ENCODE measurements around the gene MYO5C. TPM values are rescaled to one million over a fixed set of nuclear protein-coding genes. Genes with fewer than 3 reads are reported as not detected.

Gene MYO5C
- total and polyA plus RNA-seq, 12 donors, result 0.81 to 10.7 (median 2.5) TPM

GRCh38 chr15:52200831-52201365, 94.7 kb downstream of the MYO5C start:
- Histone ChIP-seq H3K27me3 (no peaks in the 10 kb centered on the region), H3K36me3 (replicated peaks in 1 of 2) (no peaks in the 10 kb centered on the region), H3K27ac (no peak overlapping the region), H3K9me3 (replicated peaks in 1 of 3) (no peaks in the 10 kb centered on the region), H3K4me1 (replicated peaks in 1 of 2) (no peaks in the 10 kb centered on the region), H3K4me3 (no peak overlapping the region)
- DNase-seq, result no peak
- TF ChIP-seq CTCF (IDR thresholded peaks at IDR 0.05) (no peak), POLR2A (IDR thresholded peaks at IDR 0.05) (no peak)
- 83 to 94% (median 85%) methylated on average over 1 of the region's 1 CpG for WGBS, 4 donors
- intact Hi-C loops (cut with DNase I), result no loop called here

GRCh38 chr15:52199271-52199670, 96.3 kb downstream of the MYO5C start:
- no peak for DNase-seq
- H3K27ac ChIP-seq, result no peak overlapping the region
- H3K4me1 ChIP-seq (replicated peaks in 1 of 2), result no peaks in the 10 kb centered on the region
- no peak overlapping the region for H3K4me3 ChIP-seq
- intact Hi-C loops (cut with DNase I), result no loop called here
- no peaks in the 10 kb centered on the region for H3K27me3 ChIP-seq
- no peaks in the 10 kb centered on the region for H3K9me3 ChIP-seq (replicated peaks in 1 of 3)
- H3K36me3 ChIP-seq (replicated peaks in 1 of 2), result no peaks in the 10 kb centered on the region
- TF ChIP-seq POLR2A (IDR thresholded peaks at IDR 0.05), result no peak
- TF ChIP-seq CTCF (IDR thresholded peaks at IDR 0.05), result no peak
- WGBS, 4 donors, result 86 to 98% (median 97%) methylated on average over 2 of the region's 2 CpGs

GRCh38 chr15:52196891-52197290, 98.7 kb downstream of the MYO5C start:
- DNase-seq, result no peak
- TF ChIP-seq POLR2A (IDR thresholded peaks at IDR 0.05) (no peak), CTCF (IDR thresholded peaks at IDR 0.05) (no peak)
- Histone ChIP-seq H3K4me1 (replicated peaks in 1 of 2) (no peaks in the 10 kb centered on the region), H3K27ac (no peak overlapping the region), H3K36me3 (replicated peaks in 1 of 2) (no peaks in the 10 kb centered on the region), H3K9me3 (replicated peaks in 1 of 3) (no peaks in the 10 kb centered on the region), H3K4me3 (no peak overlapping the region), H3K27me3 (no peaks in the 10 kb centered on the region)
- intact Hi-C loops (cut with DNase I), result no loop called here
- 73 to 82% (median 77%) methylated on average over 3 of the region's 3 CpGs for WGBS, 4 donors

GRCh38 chr15:52193791-52194190, 101.8 kb downstream of the MYO5C start:
- Histone ChIP-seq H3K36me3 (replicated peaks in 1 of 2) (no peaks in the 10 kb centered on the region), H3K4me3 (no peak overlapping the region), H3K27me3 (no peaks in the 10 kb centered on the region), H3K4me1 (replicated peaks in 1 of 2) (no peaks in the 10 kb centered on the region), H3K9me3 (replicated peaks in 1 of 3) (no peaks in the 10 kb centered on the region), H3K27ac (no peak overlapping the region)
- intact Hi-C loops (cut with DNase I), result no loop called here
- TF ChIP-seq POLR2A (IDR thresholded peaks at IDR 0.05) (no peak), CTCF (IDR thresholded peaks at IDR 0.05) (no peak)
- 84 to 96% (median 92%) methylated on average over 1 of the region's 1 CpG for WGBS, 4 donors
- DNase-seq, result no peak

All from adrenal gland (tissue), 12 donors.